ENCODE measurements around the gene COL4A2.

COL4A2 gene

GRCh38 chr13:110458594-110459365, 151.7 kb downstream of the COL4A2 start (continued):
- TF ChIP-seq BCL6B (tag by site-specific recombination; IDR thresholded peaks at IDR 0.05) = no peak
- TF ChIP-seq ZNF544 (tag by site-specific recombination; IDR thresholded peaks at IDR 0.05) = no peak
- no peak for TF ChIP-seq ZNF266 (tag by site-specific recombination; IDR thresholded peaks at IDR 0.05; ENCODE audit: low read depth)

- TF ChIP-seq ZNF621 (tag by site-specific recombination; IDR thresholded peaks at IDR 0.05) = no peak
- TF ChIP-seq ZNF366 (tag by site-specific recombination; conservative IDR thresholded peaks at IDR 0.05) = no peak
- no peak for TF ChIP-seq ZNF530 (tag by site-specific recombination; IDR thresholded peaks at IDR 0.05; ENCODE audit: low read depth)
- TF ChIP-seq RBAK (tag by site-specific recombination; IDR thresholded peaks at IDR 0.05) = no peak
- no peak for TF ChIP-seq ZNF626 (tag by site-specific recombination; IDR thresholded peaks at IDR 0.05)
- no peak for TF ChIP-seq ZNF518A (tag by site-specific recombination; conservative IDR thresholded peaks at IDR 0.05; ENCODE audit: low read depth)
- no peak for TF ChIP-seq SCRT2 (tag by site-specific recombination; IDR thresholded peaks at IDR 0.05)
- no peak for TF ChIP-seq PRDM6 (tag by site-specific recombination; IDR thresholded peaks at IDR 0.05)
- TF ChIP-seq ZNF280D (tag by site-specific recombination; IDR thresholded peaks at IDR 0.05) = no peak
- TF ChIP-seq KLF9 (tag by site-specific recombination; IDR thresholded peaks at IDR 0.05; ENCODE audit: low read depth) = no peak
- TF ChIP-seq ZNF248 (tag by site-specific recombination; IDR thresholded peaks at IDR 0.05) = no peak
- no peak for TF ChIP-seq ZNF423 (tag by site-specific recombination; IDR thresholded peaks at IDR 0.05)
- TF ChIP-seq SP3 (tag by site-specific recombination; IDR thresholded peaks at IDR 0.05) = no peak
- no peak for TF ChIP-seq BCL11A (tag by site-specific recombination; IDR thresholded peaks at IDR 0.05; ENCODE audit: low read depth)
- no peak overlapping the region for H3K4me3 ChIP-seq (ENCODE audit: low read depth, low read length)
- no peaks in the 10 kb centered on the region for H3K4me1 ChIP-seq (ENCODE audit: control insufficient read depth, insufficient read depth, low read length)
- H3K9me3 ChIP-seq (ENCODE audit: control insufficient read depth, insufficient read depth, low read depth, low read length) = no peaks in the 10 kb centered on the region
- no peak overlapping the region for H3K27ac ChIP-seq (ENCODE audit: extremely low read depth, low read depth, low read length)
- ChIA-PET POLR2A (no interaction called here), CTCF (no interaction called here)
- H3K36me3 ChIP-seq (ENCODE audit: control insufficient read depth in 2 of 2, insufficient read depth in 1 of 2, low read length in 2 of 2) = peaks cover 0 to 14% of the 10 kb centered on the region in 2 experiments; a peak in 1 of 3 replicates
These were observed 155.0 kb downstream of the COL4A2 start for GRCh38 chr13:110462091-110462490.
